ENCODE measurements around the gene THSD7B. TPM values are rescaled to one million over a fixed set of nuclear protein-coding genes. Genes with fewer than 3 reads are reported as not detected.

Gene THSD7B
- total and polyA plus RNA-seq, 2 of the 8 experiments (the other 6 are each of a cell fraction or from before 2014, with no cell fraction given), result 0.60 to 2.9 TPM

DNA sequence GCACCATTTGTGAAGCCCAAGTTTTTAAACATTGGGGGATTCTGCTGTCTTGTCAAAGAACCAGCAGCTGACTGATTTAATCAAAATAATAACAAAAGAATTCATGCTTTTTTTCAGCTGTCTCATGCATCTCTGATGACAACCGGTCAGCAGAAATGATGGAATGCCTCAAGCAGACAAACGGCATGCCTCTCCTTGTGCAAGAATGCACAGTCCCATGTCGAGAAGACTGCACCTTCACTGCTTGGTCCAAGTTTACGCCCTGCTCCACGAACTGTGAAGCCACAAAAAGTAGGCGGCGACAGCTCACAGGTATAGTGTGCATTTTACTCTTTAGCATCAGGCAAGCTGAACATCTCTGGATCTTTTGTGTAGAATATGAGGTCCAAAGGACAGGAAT lies 640.2 kb downstream of the THSD7B start:
- WGBS, 2 experiments (ENCODE audit: extremely low coverage in 1 of 2, insufficient coverage in 1 of 2, insufficient read length in 1 of 2, insufficient replicate concordance in 2 of 2, low coverage in 1 of 2, low lambda C conversion rate in 2 of 2, missing lambda C conversion rate in 1 of 2), result 95% methylated on average over 7 of the region's 7 CpGs; no CpG with 5 or more reads in 1 of the 2 experiments
- Histone ChIP-seq H3K4me3 (ENCODE audit: extremely low read depth in 1 of 4, insufficient read depth in 2 of 4, low read depth in 3 of 4, low read length in 4 of 4) (no peak overlapping the region), H3K14ac (ENCODE audit: insufficient read length) (no peak overlapping the region), H3K4ac (replicated peaks; ENCODE audit: insufficient read length, low read depth, low read length) (no peak overlapping the region), H3K27ac (ENCODE audit: low read depth, low read length) (no peak overlapping the region), H3K79me1 (ENCODE audit: low read depth, low read length) (no peaks in the 10 kb centered on the region), H4K8ac (ENCODE audit: extremely low read depth, insufficient read depth, low read length) (peak overlapping the region; percentile 83; the same call in 1 of the 2 replicates), H3K79me2 (ENCODE audit: control insufficient read depth in 1 of 2, insufficient read depth in 2 of 2, low read length in 2 of 2) (no peaks in the 10 kb centered on the region), H2BK5ac (ENCODE audit: low read depth, low read length) (no peak overlapping the region), H3K9ac (replicated peaks in 1 of 4; ENCODE audit: extremely low read depth in 1 of 4, low read depth in 3 of 4, low read length in 3 of 4) (no peak overlapping the region), H3K27me3 (replicated peaks in 1 of 4; ENCODE audit: control insufficient read depth in 3 of 4, extremely low read depth in 1 of 4, insufficient read depth in 3 of 4, low read length in 3 of 4) (no peaks in the 10 kb centered on the region), H4K20me1 (replicated peaks in 1 of 2; ENCODE audit: control insufficient read depth in 1 of 2, insufficient read depth in 2 of 2, low read length in 2 of 2) (no peaks in the 10 kb centered on the region), H2BK120ac (replicated peaks; ENCODE audit: low read depth, low read length) (no peak overlapping the region), H4K91ac (replicated peaks; ENCODE audit: insufficient read length, low read length) (no peak overlapping the region), H2AFZ (ENCODE audit: low read length) (no peak overlapping the region), H3K4me2 (ENCODE audit: insufficient read depth in 1 of 2, low read depth in 2 of 2, low read length in 2 of 2) (no peak overlapping the region), H3K56ac (replicated peaks; ENCODE audit: insufficient read length, low read depth, low read length) (no peak overlapping the region), H2BK15ac (ENCODE audit: low read length) (no peak overlapping the region), H2BK20ac (ENCODE audit: low read length) (no peak overlapping the region), H4K5ac (ENCODE audit: insufficient read length, low read depth, low read length) (no peak overlapping the region), H3K36me3 (ENCODE audit: control insufficient read depth in 2 of 4, insufficient read depth in 4 of 4, low read length in 3 of 4) (no peaks in the 10 kb centered on the region), H3K23me2 (ENCODE audit: low read depth, low read length) (no peaks in the 10 kb centered on the region), H3K18ac (ENCODE audit: extremely low read depth, low read length) (no peak overlapping the region), H2BK12ac (ENCODE audit: low read depth, low read length) (no peak overlapping the region), H3K4me1 (replicated peaks in 1 of 4; ENCODE audit: control insufficient read depth in 3 of 4, insufficient read depth in 4 of 4, low read length in 3 of 4) (no peaks in the 10 kb centered on the region), H2AK5ac (ENCODE audit: low read depth, low read length) (no peak overlapping the region), H3K9me3 (ENCODE audit: insufficient read depth in 2 of 2, low read depth in 1 of 2, low read length in 1 of 2) (no peaks in the 10 kb centered on the region), H3K23ac (ENCODE audit: insufficient read length) (no peak overlapping the region)
- FAIRE-seq (no peak), DNase-seq (ENCODE audit: low read depth in 1 of 2, low spot score in 2 of 2) (no peak)
- TF ChIP-seq SP2 (IDR thresholded peaks at IDR 0.05; ENCODE audit: low read length), result no peak
- POLR2A ChIA-PET (ENCODE audit: partially characterized antibody), result no interaction called here
- CTCF ChIA-PET (ENCODE audit: partially characterized antibody), result interaction anchor here (0.5 to 0.9 kb wide), 2 partner anchors 61 to 505 kb away, joined by 3 read pairs; no protein-coding TSS in a partner anchor
